ENCODE measurements around the gene TSC22D2. TPM values are rescaled to one million over a fixed set of nuclear protein-coding genes. Genes with fewer than 3 reads are reported as not detected.
A peak's percentile ranks its signal among the peaks of the same experiment; 100 is the strongest.
"Not testable (repeated sequence)": the region's sequence is repeated elsewhere in the genome, so short reads cannot be mapped to it uniquely, and the experiment has no call there.

TSC22D2 gene
- total RNA-seq, 1 donor from 2014 or later = 39.8 TPM

- peaks cover 8% of the 10 kb centered on the region for H3K4me1 Mint-ChIP-seq (ENCODE audit: low read depth)
- H3K9me3 Mint-ChIP-seq (ENCODE audit: low read depth) = no peaks in the 10 kb centered on the region
- DNase-seq (ENCODE audit: low spot score) = no peak
Observed at GRCh38 chr3:150495563-150496168, 87.6 kb downstream of the TSC22D2 start.

GRCh38 chr3:150497956-150498355, 89.9 kb downstream of the TSC22D2 start:
- no peak overlapping the region for H3K4me3 Mint-ChIP-seq (ENCODE audit: unreplicated experiment)
- DNase-seq (ENCODE audit: low spot score) = no peak
- no peak overlapping the region for H3K27ac Mint-ChIP-seq (ENCODE audit: unreplicated experiment)
- H3K27me3 Mint-ChIP-seq (ENCODE audit: low read depth) = no peaks in the 10 kb centered on the region
- TF ChIP-seq CTCF (IDR thresholded peaks at IDR 0.05) = no peak
- H3K4me1 Mint-ChIP-seq (ENCODE audit: low read depth) = peaks cover 8% of the 10 kb centered on the region
- peaks cover 6% of the 10 kb centered on the region for H3K9me3 Mint-ChIP-seq (ENCODE audit: low read depth)
- peaks cover 1% of the 10 kb centered on the region for H3K36me3 Mint-ChIP-seq (ENCODE audit: low read depth)

More at GRCh38 chr3:150495563-150496168, 87.6 kb downstream of the TSC22D2 start:
- H3K4me3 Mint-ChIP-seq (ENCODE audit: unreplicated experiment) = no peak overlapping the region
- H3K27me3 Mint-ChIP-seq (ENCODE audit: low read depth) = no peaks in the 10 kb centered on the region
- peak; percentile 94 for TF ChIP-seq CTCF (IDR thresholded peaks at IDR 0.05)
- no peaks in the 10 kb centered on the region for H3K36me3 Mint-ChIP-seq (ENCODE audit: low read depth)
- no peak overlapping the region for H3K27ac Mint-ChIP-seq (ENCODE audit: unreplicated experiment)

- H3K36me3 Mint-ChIP-seq (ENCODE audit: low read depth); H3K4me3 Mint-ChIP-seq (ENCODE audit: unreplicated experiment); DNase-seq (ENCODE audit: low spot score); H3K4me1 Mint-ChIP-seq (ENCODE audit: low read depth); H3K9me3 Mint-ChIP-seq (ENCODE audit: low read depth); H3K27ac Mint-ChIP-seq (ENCODE audit: unreplicated experiment); H3K27me3 Mint-ChIP-seq (ENCODE audit: low read depth): not testable (repeated sequence)
Observed at GRCh38 chr3:150500960-150501359, 92.9 kb downstream of the TSC22D2 start.

GRCh38 chr3:150503402-150504099, 95.5 kb downstream of the TSC22D2 start:
- Mint-ChIP-seq H3K4me3 (ENCODE audit: unreplicated experiment) (no peak overlapping the region), H3K27me3 (ENCODE audit: low read depth) (no peaks in the 10 kb centered on the region), H3K36me3 (ENCODE audit: low read depth) (peaks cover 4% of the 10 kb centered on the region), H3K4me1 (ENCODE audit: low read depth) (no peaks in the 10 kb centered on the region), H3K27ac (ENCODE audit: unreplicated experiment) (no peak overlapping the region), H3K9me3 (ENCODE audit: low read depth) (peaks cover 15% of the 10 kb centered on the region)
- no peak for TF ChIP-seq CTCF (IDR thresholded peaks at IDR 0.05)
- no peak for DNase-seq (ENCODE audit: low spot score)

- H3K9me3 Mint-ChIP-seq (ENCODE audit: low read depth) = peaks cover 15% of the 10 kb centered on the region
- no peak for TF ChIP-seq CTCF (IDR thresholded peaks at IDR 0.05)
- no peak overlapping the region for H3K4me3 Mint-ChIP-seq (ENCODE audit: unreplicated experiment)
- peaks cover 4% of the 10 kb centered on the region for H3K36me3 Mint-ChIP-seq (ENCODE audit: low read depth)
- no peaks in the 10 kb centered on the region for H3K27me3 Mint-ChIP-seq (ENCODE audit: low read depth)
- H3K4me1 Mint-ChIP-seq (ENCODE audit: low read depth) = no peaks in the 10 kb centered on the region
- DNase-seq (ENCODE audit: low spot score) = no peak
- H3K27ac Mint-ChIP-seq (ENCODE audit: unreplicated experiment) = no peak overlapping the region
Observed at GRCh38 chr3:150504483-150504882, 96.4 kb downstream of the TSC22D2 start.

All from chondrocyte (in vitro differentiated cells).